PC-9 (cell line): ENCODE results near the gene CRISPLD2. TPM values are rescaled to one million over a fixed set of nuclear protein-coding genes. Genes with fewer than 3 reads are reported as not detected.

ENCODE experiments used
- BruUV-seq: library from RNA; stranded (reverse); fragments of 400-500 nt; replicated peaks from 2 replicates; lab custom pipeline; 2021; lab: Mats Ljungman, UMichigan
- CTCF ChIA-PET: fragments of 300-600 bp; sonication (Branson Sonifier 250); formaldehyde crosslinking; loops from one replicate; lab custom pipeline; 2022; ENCODE audit warnings: antibody characterized with exemption; lab: Charles Lee
- POLR2A ChIA-PET: fragments of 300-600 bp; sonication (Branson Sonifier 250); formaldehyde crosslinking; loops from one replicate; lab custom pipeline; 2022; ENCODE audit warnings: antibody characterized with exemption; ENCODE audit not compliant: unreplicated experiment; lab: Charles Lee
- DNase-seq, 2 experiments: peaks; one replicate each; pipeline versions ENCODE4 v3.0.0 to v3.0.0-alpha.2; 2015 to 2022; ENCODE audit warnings: mixed read lengths in 1 of 2
- H2AFZ ChIP-seq: fragments of 200-600 bp; sonication (generic); 2 replicates; pipeline ENCODE4 v1.8.1; 2017; ENCODE audit warnings: antibody characterized with exemption
- H3F3A ChIP-seq: fragments of 200-600 bp; sonication (generic); 2 replicates; pipeline ENCODE4 v1.8.1; 2017; ENCODE audit warnings: antibody characterized with exemption, mild to moderate bottlenecking, low read depth; ENCODE audit not compliant: insufficient read depth
- H3K27ac ChIP-seq: fragments of 200-600 bp; sonication (generic); 2 replicates; pipeline ENCODE4 v1.6.1; 2016; ENCODE audit warnings: mixed run types
- H3K27me3 ChIP-seq: fragments of 200-600 bp; sonication (generic); 2 replicates; pipeline ENCODE4 v1.6.1; 2016; ENCODE audit warnings: low read depth, mixed run types; ENCODE audit not compliant: insufficient read depth
- H3K36me3 ChIP-seq: fragments of 200-600 bp; sonication (generic); 2 replicates; pipeline ENCODE4 v1.6.1; 2016; ENCODE audit warnings: low read depth, mixed run types
- H3K4me1 ChIP-seq: fragments of 200-600 bp; sonication (generic); replicated peaks from 2 replicates; pipeline ENCODE4 v1.6.1; 2016; ENCODE audit warnings: mixed run types; ENCODE audit not compliant: insufficient read depth
- H3K4me2 ChIP-seq: fragments of 200-600 bp; sonication (generic); 2 replicates; pipeline ENCODE4 v1.6.1; 2017; ENCODE audit warnings: mixed run types
- H3K4me3 ChIP-seq: fragments of 200-600 bp; sonication (generic); 2 replicates; pipeline ENCODE4 v1.6.1; 2016; ENCODE audit warnings: mixed run types
- H3K79me2 ChIP-seq: fragments of 200-600 bp; sonication (generic); 2 replicates; pipeline ENCODE4 v1.6.1; 2017; ENCODE audit warnings: low read depth, mixed run types
- H3K9me2 ChIP-seq: fragments of 200-600 bp; sonication (generic); 2 replicates; pipeline ENCODE4 v1.8.1; 2017; ENCODE audit warnings: mild to moderate bottlenecking; ENCODE audit not compliant: insufficient read depth
- H3K9me3 ChIP-seq: fragments of 200-600 bp; sonication (generic); 2 replicates; pipeline ENCODE4 v1.8.1; 2016; ENCODE audit warnings: low read depth; ENCODE audit not compliant: insufficient read depth
- H4K20me1 ChIP-seq: fragments of 200-600 bp; sonication (generic); 2 replicates; pipeline ENCODE4 v1.8.1; 2017; ENCODE audit not compliant: insufficient read depth
- CTCF ChIP-seq: fragments of 200-600 bp; sonication (generic); conservative IDR thresholded peaks from 2 replicates; pipeline ENCODE4 v1.6.1; 2017; ENCODE audit warnings: mixed run types, antibody characterized with exemption, mild to moderate bottlenecking, moderate library complexity
- EZH2 ChIP-seq: fragments of 200-600 bp; sonication (generic); IDR thresholded peaks from 2 replicates; pipeline ENCODE4 v1.8.0; 2017; ENCODE audit warnings: antibody characterized with exemption, low read depth
- intact Hi-C: fragments of 100-400 bp; cut with micrococcal nuclease; formaldehyde crosslinking; loops from one replicate; pipeline ENCODE4 v1.10.0; 2022; ENCODE audit not compliant: unreplicated experiment
- total RNA-seq: library from RNA; stranded (reverse); gene quantifications from 2 replicates; pipeline ENCODE4 v1.2.3, GENCODE V29; 2021

The CRISPLD2 gene
- total RNA-seq, 1 experiment from 2014 or later = 18.6 TPM

GRCh38 chr16:84775262-84775810, 44.4 kb upstream of the CRISPLD2 start:
- no peak for TF ChIP-seq CTCF
- TF ChIP-seq EZH2 = no peak
- intact Hi-C loops = no loop called here
- POLR2A ChIA-PET = no interaction called here
- Histone ChIP-seq H3K4me3 (no peak overlapping the region), H2AFZ (no peak overlapping the region), H3K9me3 (no peaks in the 10 kb centered on the region), H3K79me2 (no peaks in the 10 kb centered on the region), H3F3A (peaks cover 22% of the 10 kb centered on the region; the same call in 1 of the 2 replicates), H3K9me2 (no peaks in the 10 kb centered on the region), H3K27me3 (no peaks in the 10 kb centered on the region), H3K4me2 (no peak overlapping the region), H3K27ac (no peak overlapping the region), H3K36me3 (peaks cover 35% of the 10 kb centered on the region), H4K20me1 (peaks cover 13% of the 10 kb centered on the region), H3K4me1 (no peaks in the 10 kb centered on the region)
- CTCF ChIA-PET = no interaction called here
- no peak for DNase-seq
- BruUV-seq = no TSS peak

GRCh38 chr16:84777435-84777834, 42.4 kb upstream of the CRISPLD2 start:
- Histone ChIP-seq H3K27me3 (no peaks in the 10 kb centered on the region), H3K4me2 (no peak overlapping the region), H3K9me3 (no peaks in the 10 kb centered on the region), H3K79me2 (no peaks in the 10 kb centered on the region), H2AFZ (no peak overlapping the region), H3F3A (peaks cover 12% of the 10 kb centered on the region; the same call in 1 of the 2 replicates), H3K27ac (no peak overlapping the region), H3K4me3 (no peak overlapping the region), H3K36me3 (peaks cover 29% of the 10 kb centered on the region), H3K9me2 (no peaks in the 10 kb centered on the region), H4K20me1 (peaks cover 7% of the 10 kb centered on the region; the same call in 1 of the 2 replicates), H3K4me1 (no peaks in the 10 kb centered on the region)
- ChIA-PET CTCF (no interaction called here), POLR2A (no interaction called here)
- no TSS peak for BruUV-seq
- DNase-seq = no peak
- intact Hi-C loops = no loop called here
- TF ChIP-seq EZH2 = no peak
- TF ChIP-seq CTCF = no peak

- TF ChIP-seq EZH2 = no peak
- no peak for TF ChIP-seq CTCF
- CTCF ChIA-PET = no interaction called here
These were observed 41.1 kb upstream of the CRISPLD2 start for GRCh38 chr16:84778720-84779119.

More at GRCh38 chr16:84778720-84779119, 41.1 kb upstream of the CRISPLD2 start:
- Histone ChIP-seq H3K4me2 (no peak overlapping the region), H3K79me2 (no peaks in the 10 kb centered on the region), H3K9me2 (no peaks in the 10 kb centered on the region), H3K27me3 (no peaks in the 10 kb centered on the region), H3K4me3 (no peak overlapping the region), H4K20me1 (peaks cover 3% of the 10 kb centered on the region; the same call in 1 of the 2 replicates), H3K36me3 (peaks cover 29% of the 10 kb centered on the region), H3K9me3 (no peaks in the 10 kb centered on the region), H3K4me1 (no peaks in the 10 kb centered on the region), H3F3A (peaks cover 8% of the 10 kb centered on the region; the same call in 1 of the 2 replicates), H2AFZ (no peak overlapping the region), H3K27ac (no peak overlapping the region)
- DNase-seq = no peak
- intact Hi-C loops = no loop called here
- BruUV-seq = no TSS peak
- POLR2A ChIA-PET = no interaction called here
